Vagina (tissue), 2 donors: ENCODE data around the gene NMBR.
"Not testable (repeated sequence)": the region's sequence is repeated elsewhere in the genome, so short reads cannot be mapped to it uniquely, and the experiment has no call there.

Source experiments
- POLR2A ChIP-seq, 2 donors: fragments of 450-650 bp; IDR thresholded peaks; one replicate each; pipeline ENCODE4 v1.6.1; 2017; ENCODE audit warnings: antibody characterized with exemption in 2 of 2, mild to moderate bottlenecking in 2 of 2, moderate library complexity in 2 of 2
- POLR2AphosphoS5 ChIP-seq, 2 donors: sonication (generic); formaldehyde crosslinking; IDR thresholded peaks; one replicate each; pipeline ENCODE4 v1.9.0; 2017; ENCODE audit warnings: antibody characterized with exemption in 2 of 2, mild to moderate bottlenecking in 2 of 2, low read depth in 1 of 2; ENCODE audit not compliant: insufficient read depth in 1 of 2
- TF ChIP-seq, protein P1 (sequence below), 3 experiments: fragments of 450-650 bp in 2 of 3; fragments of 200-600 bp in 1 of 3; sonication (generic) in 1 of 3; IDR thresholded peaks; one replicate each; pipeline ENCODE4 v1.5.1; 2017 to 2019; ENCODE audit warnings: antibody characterized with exemption in 3 of 3, mild to moderate bottlenecking in 2 of 3, moderate library complexity in 2 of 3

DNA sequence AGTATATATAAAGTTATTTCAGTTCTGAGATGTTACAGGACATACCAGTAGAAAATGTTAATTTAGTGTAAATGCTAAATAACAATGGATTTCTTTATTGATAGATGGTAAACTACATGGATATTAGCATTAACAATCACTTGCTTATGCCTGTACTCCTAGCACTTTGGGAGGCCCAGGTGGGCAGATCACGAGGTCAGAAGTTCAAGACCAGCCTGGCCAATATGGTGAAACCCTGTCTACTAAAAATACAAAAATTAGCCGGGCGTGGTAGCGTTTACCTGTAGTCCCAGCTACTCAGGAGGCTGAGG is 9.8 kb upstream of the NMBR start:
- TF ChIP-seq, protein P1, sequence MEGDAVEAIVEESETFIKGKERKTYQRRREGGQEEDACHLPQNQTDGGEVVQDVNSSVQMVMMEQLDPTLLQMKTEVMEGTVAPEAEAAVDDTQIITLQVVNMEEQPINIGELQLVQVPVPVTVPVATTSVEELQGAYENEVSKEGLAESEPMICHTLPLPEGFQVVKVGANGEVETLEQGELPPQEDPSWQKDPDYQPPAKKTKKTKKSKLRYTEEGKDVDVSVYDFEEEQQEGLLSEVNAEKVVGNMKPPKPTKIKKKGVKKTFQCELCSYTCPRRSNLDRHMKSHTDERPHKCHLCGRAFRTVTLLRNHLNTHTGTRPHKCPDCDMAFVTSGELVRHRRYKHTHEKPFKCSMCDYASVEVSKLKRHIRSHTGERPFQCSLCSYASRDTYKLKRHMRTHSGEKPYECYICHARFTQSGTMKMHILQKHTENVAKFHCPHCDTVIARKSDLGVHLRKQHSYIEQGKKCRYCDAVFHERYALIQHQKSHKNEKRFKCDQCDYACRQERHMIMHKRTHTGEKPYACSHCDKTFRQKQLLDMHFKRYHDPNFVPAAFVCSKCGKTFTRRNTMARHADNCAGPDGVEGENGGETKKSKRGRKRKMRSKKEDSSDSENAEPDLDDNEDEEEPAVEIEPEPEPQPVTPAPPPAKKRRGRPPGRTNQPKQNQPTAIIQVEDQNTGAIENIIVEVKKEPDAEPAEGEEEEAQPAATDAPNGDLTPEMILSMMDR (IDR thresholded peaks at IDR 0.05): not testable (repeated sequence)
- TF ChIP-seq POLR2AphosphoS5 (IDR thresholded peaks at IDR 0.05; ENCODE audit: insufficient read depth in 1 of 2, low read depth in 1 of 2); POLR2A (IDR thresholded peaks at IDR 0.05): not testable (repeated sequence)
